Mucosa of rectum (tissue), 2 donors: ENCODE measurements around the gene RNF224.
"Not testable (repeated sequence)": the region's sequence is repeated elsewhere in the genome, so short reads cannot be mapped to it uniquely, and the experiment has no call there.

Experiments used
- H3K27ac ChIP-seq, 2 donors: one replicate each; pipeline ENCODE4 v1.7.0; 2013; ENCODE audit warnings: inconsistent platforms in 2 of 2, low read depth in 2 of 2, low read length in 2 of 2
- H3K27me3 ChIP-seq, 2 donors: one replicate each; pipeline ENCODE4 v1.7.0; 2013; ENCODE audit warnings: low read length in 2 of 2; ENCODE audit not compliant: control insufficient read depth in 2 of 2, insufficient read depth in 2 of 2
- H3K36me3 ChIP-seq, 2 donors: one replicate each; pipeline ENCODE4 v1.7.0; 2013; ENCODE audit warnings: low read length in 2 of 2; ENCODE audit not compliant: control insufficient read depth in 2 of 2, insufficient read depth in 2 of 2
- H3K4me1 ChIP-seq, 2 donors: one replicate each; pipeline ENCODE4 v1.7.0; 2013; ENCODE audit warnings: low read length in 2 of 2, mild to moderate bottlenecking in 1 of 2; ENCODE audit not compliant: control insufficient read depth in 2 of 2, insufficient read depth in 2 of 2
- H3K4me3 ChIP-seq, 2 donors: one replicate each; pipeline ENCODE4 v1.7.0; 2013; ENCODE audit warnings: low read length in 2 of 2
- H3K9ac ChIP-seq, 2 donors: one replicate each; pipeline ENCODE4 v1.7.0; 2013; ENCODE audit warnings: low read length in 2 of 2, low read depth in 1 of 2, mild to moderate bottlenecking in 1 of 2
- H3K9me3 ChIP-seq, 2 donors: one replicate each; pipeline ENCODE4 v1.7.0; 2013; ENCODE audit warnings: low read length in 2 of 2; ENCODE audit not compliant: control insufficient read depth in 2 of 2
- donor health status: healthy.
- donor health status: Normal muscosa, but diverticular disease.

Gene RNF224

DNA sequence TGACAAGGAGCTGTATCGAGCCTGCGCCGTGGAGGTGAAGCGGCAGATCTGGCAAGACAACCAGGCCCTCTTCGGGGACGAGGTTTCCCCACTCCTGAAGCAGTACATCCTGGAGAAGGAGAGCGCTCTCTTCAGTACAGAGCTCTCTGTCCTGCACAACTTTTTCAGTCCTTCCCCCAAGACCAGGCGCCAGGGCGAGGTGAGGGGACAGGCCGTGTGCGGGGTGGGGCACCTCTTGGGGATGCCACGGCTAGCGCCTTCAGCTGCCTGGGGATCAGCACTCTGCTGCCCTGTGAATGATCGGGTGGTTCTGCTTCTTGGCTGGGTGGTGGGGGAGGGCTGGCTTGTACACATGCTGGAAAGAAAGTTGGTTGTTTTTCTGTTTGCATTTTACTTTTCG lies 29.6 kb downstream of the RNF224 start:
- H3K27ac ChIP-seq = no peak overlapping the region
- H3K9me3 ChIP-seq = no peaks in the 10 kb centered on the region
- peaks cover 21 to 22% of the 10 kb centered on the region in 2 donors for H3K4me1 ChIP-seq
- H3K27me3 ChIP-seq = no peaks in the 10 kb centered on the region
- no peak overlapping the region for H3K9ac ChIP-seq
- H3K4me3 ChIP-seq = peak overlapping the region in 1 of 2 donors; percentile 87
- peaks cover 12 to 17% of the 10 kb centered on the region in 2 donors for H3K36me3 ChIP-seq

DNA sequence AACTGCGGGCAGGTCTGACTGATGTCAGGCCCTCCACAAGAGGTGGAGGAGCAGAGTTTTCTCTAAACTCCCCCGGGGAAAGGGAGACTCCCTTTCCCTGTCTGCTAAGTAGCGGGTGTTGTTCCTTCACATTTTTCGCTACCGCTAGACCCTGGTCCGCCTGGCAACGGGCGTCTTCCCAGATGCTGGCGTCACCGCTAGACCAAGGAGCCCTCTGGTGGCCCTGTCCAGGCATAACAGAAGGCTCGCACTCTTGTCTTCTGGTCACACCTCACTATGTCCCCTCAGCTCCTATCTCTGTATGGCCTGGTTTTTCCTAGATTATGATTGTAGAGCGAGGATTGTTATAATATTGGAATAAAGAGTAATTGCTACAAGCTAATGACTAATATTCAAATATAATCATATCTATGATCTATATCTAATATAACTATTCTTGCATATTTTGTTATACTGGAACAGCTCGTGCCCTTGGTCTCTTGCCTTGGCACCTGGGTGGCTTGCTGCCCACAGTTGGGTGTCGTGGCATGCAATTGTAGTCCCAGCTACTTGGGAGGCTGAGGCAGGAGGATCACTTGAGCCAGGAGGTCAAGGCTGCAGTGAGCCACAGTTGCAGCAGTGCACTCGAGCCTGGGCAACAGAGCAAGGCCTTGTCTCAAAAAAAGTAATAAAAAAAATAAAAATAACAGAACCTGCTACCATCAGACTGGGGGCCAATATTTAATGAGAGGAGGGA lies 35.0 kb downstream of the RNF224 start:
- H3K9ac ChIP-seq, H3K4me1 ChIP-seq, H3K27ac ChIP-seq, H3K9me3 ChIP-seq, H3K4me3 ChIP-seq, H3K27me3 ChIP-seq: not testable (repeated sequence)
- H3K36me3 ChIP-seq = peaks cover 26 to 36% of the 10 kb centered on the region in 2 donors

DNA sequence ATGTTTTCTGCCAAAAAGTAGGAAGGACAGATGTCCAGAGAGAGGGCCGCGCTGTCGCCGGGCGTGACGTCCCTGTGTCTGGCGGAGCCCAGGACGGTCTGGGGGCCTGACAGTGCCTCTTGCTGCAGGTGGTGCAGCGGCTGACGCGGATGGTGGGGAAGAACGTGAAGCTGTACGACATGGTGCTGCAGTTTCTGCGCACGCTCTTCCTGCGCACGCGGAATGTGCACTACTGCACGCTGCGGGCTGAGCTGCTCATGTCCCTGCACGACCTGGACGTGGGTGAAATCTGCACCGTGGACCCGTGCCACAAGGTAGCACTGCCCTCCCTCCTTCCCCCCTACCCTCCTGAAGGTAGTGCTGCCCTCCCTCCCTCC lies 35.6 kb downstream of the RNF224 start:
- peaks cover 0 to 2% of the 10 kb centered on the region in 2 donors for H3K4me1 ChIP-seq
- no peak overlapping the region for H3K27ac ChIP-seq
- peaks cover 26 to 38% of the 10 kb centered on the region in 2 donors for H3K36me3 ChIP-seq
- no peaks in the 10 kb centered on the region for H3K9me3 ChIP-seq
- H3K4me3 ChIP-seq = no peak overlapping the region
- no peaks in the 10 kb centered on the region for H3K27me3 ChIP-seq
- no peak overlapping the region for H3K9ac ChIP-seq

DNA sequence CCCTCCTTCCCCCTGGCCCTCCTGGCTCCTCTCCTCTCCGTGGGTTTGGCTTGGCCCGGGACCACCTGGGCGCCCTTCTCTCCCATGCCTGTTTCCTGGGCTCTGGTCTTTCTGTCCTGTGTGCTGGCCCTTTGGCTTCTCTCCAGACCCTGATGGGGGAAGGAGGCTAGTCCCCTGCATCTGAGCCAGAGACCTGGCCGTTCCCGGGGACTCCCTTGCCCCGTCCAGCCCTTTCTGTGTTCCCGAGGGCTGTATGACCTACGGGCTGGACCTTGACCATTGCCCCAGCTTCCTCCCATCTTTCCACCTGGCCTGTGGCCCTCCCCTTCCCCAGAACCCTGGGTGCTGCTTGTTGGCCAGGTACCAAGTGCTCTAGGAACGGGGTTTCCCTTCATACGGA lies 36.2 kb downstream of the RNF224 start:
- Histone ChIP-seq H3K9me3 (no peaks in the 10 kb centered on the region), H3K36me3 (peaks cover 26 to 41% of the 10 kb centered on the region in 2 donors), H3K4me3 (no peak overlapping the region), H3K4me1 (peaks cover 2 to 6% of the 10 kb centered on the region in 2 donors), H3K27ac (no peak overlapping the region), H3K9ac (no peak overlapping the region), H3K27me3 (no peaks in the 10 kb centered on the region)

DNA sequence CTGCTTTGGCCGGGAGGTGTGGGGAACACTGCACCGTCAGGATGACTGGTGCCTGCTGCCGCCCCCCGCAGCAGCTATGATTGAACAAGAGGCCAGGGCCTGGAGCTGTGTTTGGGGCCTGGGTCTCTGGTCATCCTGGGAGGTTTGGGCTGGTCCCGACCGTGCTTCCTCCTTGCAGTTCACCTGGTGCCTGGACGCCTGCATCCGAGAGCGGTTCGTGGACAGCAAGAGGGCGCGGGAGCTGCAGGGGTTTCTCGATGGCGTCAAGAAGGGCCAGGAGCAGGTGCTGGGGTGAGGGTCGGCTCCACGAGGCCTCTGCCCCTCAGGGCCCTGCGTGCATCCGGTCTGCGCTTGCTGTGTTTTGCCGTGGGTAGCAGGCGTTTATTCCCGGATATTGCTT lies 36.8 kb downstream of the RNF224 start:
- Histone ChIP-seq H3K9ac (no peak overlapping the region), H3K27ac (no peak overlapping the region), H3K4me3 (no peak overlapping the region), H3K4me1 (peaks cover 7 to 12% of the 10 kb centered on the region in 2 donors), H3K27me3 (no peaks in the 10 kb centered on the region), H3K9me3 (no peaks in the 10 kb centered on the region), H3K36me3 (peaks cover 21 to 41% of the 10 kb centered on the region in 2 donors)

DNA sequence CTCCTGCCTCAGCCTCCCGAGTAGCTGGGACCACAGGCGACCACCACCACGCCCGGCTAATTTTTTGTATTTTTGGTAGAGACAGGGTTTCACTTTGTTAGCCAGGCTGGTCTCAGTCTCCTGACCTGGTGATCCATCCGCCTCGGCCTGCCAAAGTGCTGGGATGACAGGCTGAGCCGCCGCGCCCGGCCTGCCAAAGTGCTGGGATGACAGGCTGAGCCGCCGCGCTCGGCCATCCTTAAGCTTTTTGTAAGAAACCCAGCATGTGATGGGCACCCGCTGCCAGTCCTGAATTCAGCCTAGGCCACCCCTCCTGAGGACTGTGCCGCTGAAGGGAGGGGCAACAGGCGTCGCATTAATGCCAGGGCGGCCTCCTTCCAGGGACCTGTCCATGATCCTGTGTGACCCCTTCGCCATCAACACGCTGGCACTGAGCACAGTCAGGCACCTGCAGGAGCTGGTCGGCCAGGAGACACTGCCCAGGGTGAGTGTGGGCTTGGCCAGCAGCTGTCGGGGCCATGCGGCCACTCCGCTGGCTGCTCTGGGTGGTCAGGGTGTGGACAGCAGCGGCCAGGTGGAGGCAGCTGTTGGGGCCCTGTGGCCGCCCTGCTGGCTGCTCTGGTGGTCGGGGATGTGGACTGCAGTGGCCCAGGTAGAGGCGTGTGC lies 38.3 kb downstream of the RNF224 start:
- Histone ChIP-seq H3K9ac (no peak overlapping the region), H3K27me3 (no peaks in the 10 kb centered on the region), H3K4me3 (no peak overlapping the region), H3K36me3 (peaks cover 17 to 38% of the 10 kb centered on the region in 2 donors), H3K27ac (no peak overlapping the region), H3K4me1 (peaks cover 15 to 21% of the 10 kb centered on the region in 2 donors), H3K9me3 (no peaks in the 10 kb centered on the region)

DNA sequence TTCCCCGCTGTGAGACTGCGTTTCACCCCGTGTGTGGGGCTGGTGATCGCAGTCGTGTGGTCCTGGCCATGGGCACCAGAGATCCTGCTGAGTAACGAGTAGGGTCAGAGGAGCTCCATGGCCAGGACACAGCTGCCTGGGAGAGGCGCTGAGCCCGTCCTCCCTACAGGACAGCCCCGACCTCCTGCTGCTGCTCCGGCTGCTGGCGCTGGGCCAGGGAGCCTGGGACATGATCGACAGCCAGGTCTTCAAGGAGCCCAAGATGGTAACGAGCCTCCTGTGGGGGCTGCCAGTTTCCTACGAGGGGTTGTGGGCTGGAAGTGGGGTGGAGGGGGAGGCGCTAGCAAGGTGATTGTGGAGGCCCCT lies 38.8 kb downstream of the RNF224 start:
- peaks cover 17 to 38% of the 10 kb centered on the region in 2 donors for H3K36me3 ChIP-seq
- H3K27ac ChIP-seq = no peak overlapping the region
- no peak overlapping the region for H3K4me3 ChIP-seq
- no peaks in the 10 kb centered on the region for H3K9me3 ChIP-seq
- H3K4me1 ChIP-seq = peaks cover 15 to 21% of the 10 kb centered on the region in 2 donors
- H3K27me3 ChIP-seq = no peaks in the 10 kb centered on the region
- no peak overlapping the region for H3K9ac ChIP-seq

DNA sequence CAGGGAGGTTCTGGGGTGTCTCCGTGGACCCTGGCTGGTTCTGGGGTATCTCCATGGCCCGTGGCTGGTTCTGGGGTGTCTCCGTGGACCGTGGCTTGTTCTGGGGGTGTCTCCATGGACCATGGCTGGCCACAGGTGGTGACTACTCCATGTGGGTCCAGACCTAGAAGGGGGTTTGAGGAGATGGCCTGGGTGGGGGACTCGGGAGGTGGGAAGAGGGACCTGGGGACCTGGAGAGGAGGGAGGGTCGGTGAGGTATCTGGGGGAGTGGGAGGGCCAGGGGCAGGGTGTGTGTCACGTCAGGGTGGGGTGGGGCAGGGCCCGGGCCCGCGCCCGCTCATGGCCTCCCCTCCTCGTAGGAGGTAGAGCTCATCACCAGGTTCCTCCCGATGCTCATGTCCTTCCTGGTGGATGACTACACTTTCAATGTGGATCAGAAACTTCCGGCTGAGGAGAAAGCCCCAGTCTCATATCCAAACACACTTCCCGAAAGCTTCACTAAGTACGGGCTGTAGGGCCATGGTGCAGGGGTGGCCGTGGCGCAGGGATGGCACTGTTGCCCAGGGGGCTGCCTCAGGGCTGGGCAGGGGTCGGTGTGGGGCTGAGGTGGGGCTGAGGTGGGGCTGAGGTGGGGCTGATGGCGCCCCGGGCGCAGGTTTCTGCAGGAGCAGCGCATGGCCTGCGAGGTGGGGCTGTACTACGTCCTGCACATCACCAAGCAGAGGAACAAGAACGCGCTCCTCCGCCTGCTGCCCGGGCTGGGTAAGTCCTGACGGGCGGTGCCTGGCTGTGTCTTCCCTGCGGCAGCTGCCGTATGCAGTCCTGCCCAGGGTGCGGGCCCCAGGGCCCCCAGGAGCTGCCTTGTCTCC lies 39.5 kb downstream of the RNF224 start:
- Histone ChIP-seq H3K9me3 (no peaks in the 10 kb centered on the region), H3K9ac (no peak overlapping the region), H3K4me1 (peaks cover 15 to 21% of the 10 kb centered on the region in 2 donors), H3K27me3 (no peaks in the 10 kb centered on the region), H3K27ac (no peak overlapping the region), H3K36me3 (peaks cover 17 to 38% of the 10 kb centered on the region in 2 donors), H3K4me3 (no peak overlapping the region)

DNA sequence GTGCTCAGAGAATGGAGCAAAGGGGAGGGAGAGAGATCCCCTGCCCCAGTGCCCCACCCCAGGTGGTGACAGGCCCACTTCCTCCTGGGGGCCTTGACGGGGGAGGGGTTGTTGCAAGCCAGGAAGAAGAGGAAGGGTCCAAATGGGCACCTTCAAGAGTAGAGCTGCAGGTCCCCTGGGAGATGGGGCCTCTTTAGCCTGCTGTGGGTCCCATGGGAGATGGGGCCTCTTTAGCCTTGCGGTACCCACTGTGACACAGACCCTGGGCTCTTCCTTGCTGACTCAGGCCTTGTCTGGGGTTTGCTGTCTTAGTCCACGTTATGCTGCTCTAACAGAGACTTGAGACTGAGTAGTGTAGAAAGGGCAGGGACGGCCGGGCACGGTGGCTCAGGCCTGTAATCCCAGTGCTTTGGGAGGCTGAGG lies 40.6 kb downstream of the RNF224 start:
- H3K36me3 ChIP-seq = peaks cover 20 to 38% of the 10 kb centered on the region in 2 donors
- no peak overlapping the region for H3K4me3 ChIP-seq
- H3K4me1 ChIP-seq = peaks cover 15 to 21% of the 10 kb centered on the region in 2 donors
- peak overlapping the region in 1 of 2 donors; percentile 4 for H3K27ac ChIP-seq
- H3K9me3 ChIP-seq = no peaks in the 10 kb centered on the region
- H3K9ac ChIP-seq = no peak overlapping the region
- no peaks in the 10 kb centered on the region for H3K27me3 ChIP-seq
